Tibial nerve (tissue), 4 donors: Measurements from ENCODE around the gene ADGRL3. TPM values are rescaled to one million over a fixed set of nuclear protein-coding genes. Genes with fewer than 3 reads are reported as not detected.

Source experiments
- DNase-seq, 2 donors: peaks; one replicate each; pipeline ENCODE4 v3.0.0-alpha.2; 2019; ENCODE audit warnings: low spot score in 2 of 2
- H3K27ac ChIP-seq, 4 donors: fragments of 200-600 bp; sonication (generic) in 3 of 4; one replicate each; pipeline ENCODE4 v1.5.1; 2017 to 2019; ENCODE audit warnings: mild to moderate bottlenecking in 1 of 4
- H3K27me3 ChIP-seq, 2 donors: fragments of 200-600 bp; sonication (generic) in 1 of 2; one replicate each; pipeline versions ENCODE4 v1.5.1 to v1.6.0; 2017 to 2019
- H3K36me3 ChIP-seq, 3 donors: fragments of 200-600 bp; sonication (generic); one replicate each; pipeline ENCODE4 v1.5.1; 2018 to 2019
- H3K4me1 ChIP-seq, 4 donors: fragments of 200-600 bp; sonication (generic) in 3 of 4; one replicate each; pipeline ENCODE4 v1.5.1; 2017 to 2019
- H3K4me3 ChIP-seq, 4 donors: fragments of 200-600 bp; sonication (generic) in 3 of 4; one replicate each; pipeline ENCODE4 v1.5.1; 2017 to 2019; ENCODE audit warnings: mild to moderate bottlenecking in 1 of 4, moderate library complexity in 1 of 4
- H3K9me3 ChIP-seq, 4 donors: fragments of 200-600 bp; sonication (generic) in 3 of 4; one replicate each; pipeline ENCODE4 v1.5.1; 2017 to 2019
- CTCF ChIP-seq, 5 experiments: fragments of 200-600 bp in 3 of 5; fragments of 450-650 bp in 2 of 5; sonication (generic) in 3 of 5; IDR thresholded peaks; one replicate each; pipeline ENCODE4 v1.5.1; 2016 to 2019; ENCODE audit warnings: antibody characterized with exemption in 5 of 5, mild to moderate bottlenecking in 3 of 5, moderate library complexity in 2 of 5
- EP300 ChIP-seq, 2 donors: sonication (generic); formaldehyde crosslinking; IDR thresholded peaks; one replicate each; pipeline ENCODE4 v1.6.1; 2017; ENCODE audit warnings: antibody characterized with exemption in 2 of 2, mild to moderate bottlenecking in 1 of 2
- POLR2A ChIP-seq, 2 donors: fragments of 450-650 bp; IDR thresholded peaks; one replicate each; pipeline ENCODE4 v1.6.1; 2017; ENCODE audit warnings: antibody characterized with exemption in 2 of 2, mild to moderate bottlenecking in 2 of 2, moderate library complexity in 2 of 2
- WGBS, 2 donors: methylation state at CpG; one replicate each; pipeline ENCODE4 v1.1.5; 2018; 5-methylcytosine and 5-hydroxymethylcytosine counted together
- total RNA-seq, 4 donors: library from RNA; depleted of rRNA; stranded (reverse); fragments of >200 nt; gene quantifications; one replicate each; pipeline ENCODE4 v1.1.0, GENCODE V29; 2016

Gene ADGRL3
- total RNA-seq, 4 donors from 2014 or later = 20.1 to 51.3 (median 28.2) TPM

- WGBS, 2 donors = 61 to 100% methylated on average over 2 of the region's 2 CpGs
- no peaks in the 10 kb centered on the region for H3K4me1 ChIP-seq
- peaks cover 0 to 4% (median 0%) of the 10 kb centered on the region in 4 donors for H3K9me3 ChIP-seq
- no peak for DNase-seq
- no peak for TF ChIP-seq POLR2A (IDR thresholded peaks at IDR 0.05)
- no peak for TF ChIP-seq CTCF (IDR thresholded peaks at IDR 0.05)
- no peak for TF ChIP-seq EP300 (IDR thresholded peaks at IDR 0.05)
- no peaks in the 10 kb centered on the region for H3K27me3 ChIP-seq
- no peak overlapping the region for H3K27ac ChIP-seq
- H3K36me3 ChIP-seq = peaks cover 0 to 9% (median 0%) of the 10 kb centered on the region in 3 donors
- no peak overlapping the region for H3K4me3 ChIP-seq
These were observed 612.0 kb downstream of the ADGRL3 start for GRCh38 chr4:61812171-61812570.

GRCh38 chr4:61817071-61817470, 616.9 kb downstream of the ADGRL3 start:
- no peak for DNase-seq
- H3K9me3 ChIP-seq = peaks cover 0 to 4% (median 0%) of the 10 kb centered on the region in 4 donors
- no peak overlapping the region for H3K4me3 ChIP-seq
- H3K27ac ChIP-seq = no peak overlapping the region
- H3K4me1 ChIP-seq = no peaks in the 10 kb centered on the region
- no peaks in the 10 kb centered on the region for H3K27me3 ChIP-seq
- WGBS, 2 donors = 86 to 87% methylated on average over 1 to 4 of the region's 4 CpGs
- no peak for TF ChIP-seq CTCF (IDR thresholded peaks at IDR 0.05)
- TF ChIP-seq EP300 (IDR thresholded peaks at IDR 0.05) = no peak
- TF ChIP-seq POLR2A (IDR thresholded peaks at IDR 0.05) = no peak
- peaks cover 0 to 9% (median 0%) of the 10 kb centered on the region in 3 donors for H3K36me3 ChIP-seq

GRCh38 chr4:61820136-61820535, 620.0 kb downstream of the ADGRL3 start:
- H3K27me3 ChIP-seq = no peaks in the 10 kb centered on the region
- no peak overlapping the region for H3K4me3 ChIP-seq
- peaks cover 0 to 4% (median 0%) of the 10 kb centered on the region in 4 donors for H3K9me3 ChIP-seq
- no peak for DNase-seq
- 67 to 76% methylated on average over 3 of the region's 3 CpGs for WGBS, 2 donors
- H3K27ac ChIP-seq = no peak overlapping the region
- H3K36me3 ChIP-seq = peaks cover 0 to 9% (median 0%) of the 10 kb centered on the region in 3 donors
- TF ChIP-seq POLR2A (IDR thresholded peaks at IDR 0.05) (no peak), EP300 (IDR thresholded peaks at IDR 0.05) (no peak), CTCF (IDR thresholded peaks at IDR 0.05) (no peak)
- H3K4me1 ChIP-seq = no peaks in the 10 kb centered on the region

GRCh38 chr4:61824454-61824853, 624.3 kb downstream of the ADGRL3 start:
- Histone ChIP-seq H3K36me3 (no peaks in the 10 kb centered on the region), H3K4me3 (no peak overlapping the region), H3K27ac (no peak overlapping the region), H3K4me1 (no peaks in the 10 kb centered on the region), H3K9me3 (no peaks in the 10 kb centered on the region), H3K27me3 (no peaks in the 10 kb centered on the region)
- no peak for TF ChIP-seq CTCF (IDR thresholded peaks at IDR 0.05)
- no peak for TF ChIP-seq POLR2A (IDR thresholded peaks at IDR 0.05)
- no peak for TF ChIP-seq EP300 (IDR thresholded peaks at IDR 0.05)
- no peak for DNase-seq
- 73% methylated on average over 2 of the region's 2 CpGs for WGBS, 2 donors

- Histone ChIP-seq H3K4me3 (no peak overlapping the region), H3K4me1 (no peaks in the 10 kb centered on the region), H3K36me3 (no peaks in the 10 kb centered on the region), H3K27me3 (no peaks in the 10 kb centered on the region), H3K27ac (no peak overlapping the region), H3K9me3 (no peaks in the 10 kb centered on the region)
- no peak for DNase-seq
- 19 to 46% methylated on average over 1 of the region's 1 CpG for WGBS, 2 donors
- TF ChIP-seq POLR2A (IDR thresholded peaks at IDR 0.05) (no peak), CTCF (IDR thresholded peaks at IDR 0.05) (no peak)
These were observed 627.8 kb downstream of the ADGRL3 start for GRCh38 chr4:61827907-61828391.
